ENCODE data around the gene OR52A1.
"Not testable (repeated sequence)": the region's sequence is repeated elsewhere in the genome, so short reads cannot be mapped to it uniquely, and the experiment has no call there.

Gene OR52A1

DNA sequence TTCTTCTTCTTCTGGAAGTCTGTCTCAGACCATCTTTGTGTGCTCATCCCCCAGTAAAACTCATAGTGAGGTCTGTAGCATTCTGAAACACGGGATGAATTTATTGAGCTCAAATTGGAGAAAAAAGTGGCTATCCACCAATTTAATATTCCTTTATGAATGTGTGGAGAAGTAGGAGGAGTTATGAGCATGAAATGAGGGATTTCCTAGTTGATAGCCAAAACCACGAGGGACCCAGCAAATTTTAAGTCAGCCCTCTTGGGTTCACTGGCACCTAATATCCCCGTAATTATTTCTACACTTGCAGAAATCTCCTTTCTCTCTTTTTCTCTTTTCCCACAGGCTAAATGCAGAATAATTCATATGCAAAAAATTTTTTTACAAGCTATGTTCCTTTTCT is at the start of gene OR52A1:
TSS of gene OR52A1 (minus strand) at position 101 of the 400 bp plus-strand sequence. CDS start 2,388 bp downstream, outside the sequence.
- no peak for DNase-seq (ENCODE audit: low read depth, low spot score)

DNA sequence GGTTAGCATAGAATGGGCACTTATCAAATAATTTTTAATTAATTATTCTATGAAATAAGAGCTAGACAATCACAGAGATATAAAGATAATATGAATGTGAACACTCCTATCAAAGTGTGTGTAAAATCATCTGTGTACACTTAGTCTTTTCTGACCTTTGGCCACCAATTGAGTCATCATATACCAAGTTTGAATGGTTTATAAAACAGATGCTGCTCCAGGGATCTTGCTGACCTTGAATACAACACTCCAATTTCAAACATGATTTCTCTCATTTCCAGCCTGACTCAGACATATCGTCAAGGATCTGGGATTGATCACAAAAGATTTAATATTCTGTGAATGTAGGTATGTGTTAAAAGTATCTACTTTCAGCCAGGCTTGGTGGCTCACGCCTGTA is 48.8 kb upstream of the OR52A1 start:
- no peak for DNase-seq (ENCODE audit: low read depth, low spot score)

DNA sequence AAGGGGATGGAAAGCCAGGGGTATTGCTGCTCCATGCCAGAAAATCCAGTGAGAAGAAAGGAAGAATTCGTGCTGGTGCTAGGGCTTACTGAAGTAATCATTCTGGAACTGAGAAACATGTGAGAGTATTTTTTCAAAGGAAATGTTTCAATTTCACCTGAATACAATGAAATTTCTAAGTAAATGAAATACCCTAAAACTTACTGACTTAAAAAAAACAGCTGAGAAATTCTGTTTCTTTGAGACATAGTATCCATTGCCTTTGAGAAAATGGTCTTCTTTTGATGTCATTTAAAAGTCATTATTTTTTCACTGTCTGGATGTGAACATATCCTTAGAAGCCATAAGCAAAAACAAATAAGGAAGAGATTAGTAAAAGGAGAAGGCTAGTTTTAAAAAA is 46.0 kb upstream of the OR52A1 start, which contains the start of gene OR51V1:
TSS of gene OR51V1 (minus strand) at position 101 of the 400 bp plus-strand sequence. CDS start at position 101, 0 bp downstream.
- DNase-seq (ENCODE audit: low read depth, low spot score) = no peak

DNA sequence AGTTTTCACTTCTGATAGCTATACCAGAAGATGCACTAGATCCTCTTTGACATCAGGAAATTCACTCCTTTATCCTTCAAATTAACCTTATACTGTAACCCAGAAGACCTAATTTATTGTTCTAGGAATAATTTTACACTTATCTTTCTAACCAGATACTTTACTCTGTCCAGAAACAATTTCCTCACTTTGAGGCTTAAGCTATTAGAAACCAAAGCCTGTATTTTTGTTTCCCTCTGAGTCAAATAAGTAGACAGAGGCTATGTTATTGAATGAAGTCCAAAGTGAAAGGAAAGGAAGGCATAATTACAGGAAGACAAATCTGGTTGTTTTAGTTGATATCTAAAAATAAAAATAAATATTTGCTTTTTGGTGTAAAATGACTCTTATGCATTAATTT is 43.7 kb upstream of the OR52A1 start:
- DNase-seq (ENCODE audit: low read depth, low spot score) = no peak

DNA sequence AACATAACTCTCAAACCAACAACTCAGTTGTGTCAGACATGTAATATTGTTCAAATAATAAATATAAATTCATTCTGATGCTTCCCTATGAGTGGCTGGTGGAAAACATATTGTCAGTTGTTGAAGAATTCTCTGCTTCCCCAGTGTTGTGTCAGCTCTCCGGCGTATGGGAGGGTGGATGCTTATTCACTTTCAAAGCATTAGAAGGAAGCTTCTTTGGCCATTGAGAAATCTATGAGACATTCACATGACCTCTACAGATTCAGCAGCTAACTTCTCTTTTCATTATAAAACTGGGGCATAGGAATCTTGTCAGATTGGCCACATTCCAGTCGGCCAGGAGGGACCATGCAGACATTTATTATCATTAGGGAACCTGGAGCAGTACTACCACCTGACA is 43.0 kb upstream of the OR52A1 start:
- DNase-seq (ENCODE audit: low read depth, low spot score) = no peak

DNA sequence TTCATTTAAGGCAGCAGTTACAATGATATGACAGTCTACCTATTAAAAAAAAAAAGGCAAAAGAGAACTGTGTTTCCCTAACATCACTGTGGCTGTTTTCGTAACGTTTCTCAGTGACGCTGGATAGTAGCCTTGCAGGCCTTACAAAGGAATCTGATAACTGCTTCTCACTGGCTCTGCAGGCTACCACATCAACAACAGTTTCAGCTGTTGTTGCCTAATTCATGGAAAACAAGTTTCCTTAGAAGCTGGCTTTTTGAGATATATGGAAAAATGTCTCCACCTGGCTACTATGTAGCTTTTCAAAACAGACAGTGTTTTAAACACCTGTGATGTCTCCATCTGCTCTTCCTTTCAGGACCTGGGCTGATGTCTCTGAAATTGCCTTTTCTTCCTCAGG is 42.2 kb upstream of the OR52A1 start:
- no peak for DNase-seq (ENCODE audit: low read depth, low spot score)

DNA sequence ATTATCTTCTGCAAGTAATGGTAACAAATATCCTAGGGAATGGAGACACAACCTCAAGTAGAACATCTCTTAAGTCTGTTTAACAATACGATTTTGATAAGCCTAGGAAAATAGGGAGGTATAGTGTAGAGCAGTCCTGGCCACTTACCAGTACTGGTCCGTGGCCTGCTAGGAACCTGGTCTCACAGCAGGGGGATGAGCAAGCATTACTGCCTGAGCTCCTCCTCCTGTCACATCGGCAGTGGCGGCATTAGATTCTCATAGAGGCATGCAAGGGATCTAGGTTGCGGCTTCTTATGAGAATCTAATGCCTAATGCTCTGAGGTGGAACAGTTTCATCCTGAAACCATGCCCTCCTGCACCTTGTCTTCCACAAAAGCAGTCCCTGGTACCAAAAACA is 41.5 kb upstream of the OR52A1 start:
- DNase-seq (ENCODE audit: low read depth, low spot score) = peak; percentile 13

DNA sequence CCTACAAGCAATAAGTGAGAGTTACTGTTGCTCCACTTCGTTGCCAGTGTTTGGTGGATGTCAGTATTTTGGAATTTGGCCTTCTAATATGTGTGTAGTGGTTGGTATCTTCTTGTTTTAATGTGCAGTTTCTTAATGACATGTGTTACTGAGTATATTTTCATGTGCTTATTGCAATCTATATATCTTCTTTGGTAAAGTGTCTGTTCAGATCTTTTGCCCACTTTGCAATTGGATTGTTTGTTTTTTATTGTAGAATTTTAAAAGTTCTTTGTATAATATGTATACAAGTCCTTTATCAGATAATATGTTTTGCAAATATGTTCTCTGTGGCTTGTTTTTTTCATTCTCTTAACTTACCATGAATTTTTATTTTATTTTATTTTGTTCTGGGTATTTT is 38.2 kb upstream of the OR52A1 start:
- no peak for DNase-seq (ENCODE audit: low read depth, low spot score)

DNA sequence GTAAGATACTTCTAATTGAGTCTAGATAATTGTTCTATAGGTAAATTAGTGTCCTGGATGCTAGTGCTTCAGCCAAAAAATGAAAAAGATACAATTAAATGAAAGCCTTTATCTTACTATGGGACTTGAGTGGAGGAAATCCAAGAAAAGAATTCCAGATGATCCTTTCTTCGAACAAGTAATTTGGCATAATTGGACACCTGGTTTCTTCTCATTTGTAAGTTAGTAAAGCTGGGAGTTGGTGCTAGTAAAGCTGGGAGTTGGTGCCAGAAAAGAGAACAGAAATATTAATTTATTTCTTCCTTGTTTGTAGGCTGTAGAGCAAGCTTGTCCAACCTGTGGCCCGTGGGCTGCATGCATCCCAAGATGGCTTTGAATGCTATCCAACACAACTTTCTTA is 33.6 kb upstream of the OR52A1 start:
- DNase-seq (ENCODE audit: low read depth, low spot score) = no peak

DNA sequence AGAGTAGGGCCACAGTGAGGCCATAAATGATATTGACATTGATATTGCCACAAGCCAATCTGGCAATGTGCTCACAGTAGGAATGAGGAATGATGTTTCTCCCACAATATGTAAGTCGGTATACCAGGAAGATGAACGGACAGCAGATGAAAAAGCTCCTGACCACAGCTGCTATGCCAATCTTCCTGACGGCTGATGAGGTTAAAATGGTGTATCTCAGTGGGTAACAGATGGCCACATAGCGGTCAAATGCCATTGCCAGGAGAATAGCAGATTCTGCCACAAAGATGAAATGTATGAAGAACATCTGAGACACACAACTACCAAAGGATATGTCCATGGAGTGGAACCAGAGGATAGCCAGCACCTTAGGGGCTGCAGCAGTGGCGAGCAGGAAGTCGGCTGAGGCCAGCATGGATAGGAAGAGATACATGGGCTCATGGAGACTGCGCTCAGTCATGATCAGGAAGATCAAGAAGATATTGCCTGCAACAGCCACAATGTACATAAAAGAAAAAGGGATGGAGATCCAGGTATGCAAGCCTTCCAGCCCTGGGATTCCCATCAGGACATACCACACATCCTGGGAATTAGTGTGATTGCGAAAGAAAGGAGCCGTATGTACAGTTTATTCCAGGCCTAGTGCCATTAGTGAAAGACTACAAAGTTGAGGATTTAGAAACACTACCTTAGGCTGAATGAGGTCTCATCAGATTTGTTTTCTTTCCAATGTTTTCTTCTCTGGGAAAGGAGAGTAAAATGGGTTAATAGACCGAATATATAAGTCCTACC is 23.7 kb upstream of the OR52A1 start:
- DNase-seq (ENCODE audit: low read depth, low spot score) = no peak

DNA sequence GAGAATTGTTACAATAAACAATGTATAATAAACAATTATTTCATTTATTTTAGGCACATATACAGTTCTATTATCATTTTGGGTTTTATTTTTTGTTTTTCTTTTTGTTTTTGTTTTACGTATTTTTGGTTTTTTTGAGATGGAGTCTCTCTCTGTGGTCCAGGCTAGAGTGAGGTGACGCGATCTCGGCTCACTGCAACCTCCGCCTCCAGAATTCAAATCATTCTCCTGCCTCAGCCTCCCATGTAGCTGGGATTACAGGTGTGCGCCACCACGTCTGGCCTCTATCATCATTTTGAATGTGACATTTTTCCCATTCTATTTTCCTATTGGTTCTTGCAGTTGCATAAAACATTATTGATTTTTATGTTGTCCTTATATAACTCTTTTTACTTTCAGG is 20.4 kb upstream of the OR52A1 start:
- DNase-seq (ENCODE audit: low read depth, low spot score) = no peak

DNA sequence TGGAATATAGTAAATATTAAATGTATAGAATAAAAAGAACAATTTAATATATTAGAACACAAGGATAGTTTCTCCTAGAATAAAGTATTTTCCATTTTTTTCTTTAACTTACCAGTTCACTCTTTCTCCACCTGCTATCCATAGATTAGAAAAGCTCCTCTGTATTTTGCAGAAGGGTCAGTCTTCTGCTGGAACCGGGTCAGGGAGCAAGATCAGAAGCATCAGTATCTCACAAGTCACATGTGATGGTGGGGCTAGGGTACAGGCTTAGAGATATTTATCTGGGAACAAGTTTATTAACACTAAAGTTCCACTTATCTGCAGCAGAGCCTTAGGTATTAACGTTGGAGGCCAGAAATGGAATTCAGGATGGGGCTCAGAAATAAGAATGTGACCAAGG is 17.3 kb upstream of the OR52A1 start:
- DNase-seq (ENCODE audit: low read depth, low spot score) = no peak

DNA sequence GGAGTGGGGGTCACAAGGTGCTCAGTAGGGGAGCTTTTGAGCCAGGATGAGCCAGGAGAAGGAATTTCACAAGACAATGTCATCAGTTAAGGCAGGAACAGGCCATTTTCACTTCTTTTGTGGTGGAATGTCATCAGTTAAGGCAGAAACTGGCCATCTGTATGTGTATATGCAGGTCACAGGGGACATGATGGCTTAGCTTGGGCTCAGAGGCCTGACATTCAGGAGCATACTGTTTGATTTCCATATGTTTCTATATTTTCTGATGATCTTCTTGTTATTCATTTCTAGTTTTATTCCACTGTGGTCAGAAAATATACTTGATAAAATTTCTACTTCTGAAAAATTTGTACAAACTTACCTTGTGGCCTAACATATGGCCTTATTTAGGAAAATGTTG is 11.3 kb upstream of the OR52A1 start:
- DNase-seq (ENCODE audit: low read depth, low spot score) = not testable (repeated sequence)

DNA sequence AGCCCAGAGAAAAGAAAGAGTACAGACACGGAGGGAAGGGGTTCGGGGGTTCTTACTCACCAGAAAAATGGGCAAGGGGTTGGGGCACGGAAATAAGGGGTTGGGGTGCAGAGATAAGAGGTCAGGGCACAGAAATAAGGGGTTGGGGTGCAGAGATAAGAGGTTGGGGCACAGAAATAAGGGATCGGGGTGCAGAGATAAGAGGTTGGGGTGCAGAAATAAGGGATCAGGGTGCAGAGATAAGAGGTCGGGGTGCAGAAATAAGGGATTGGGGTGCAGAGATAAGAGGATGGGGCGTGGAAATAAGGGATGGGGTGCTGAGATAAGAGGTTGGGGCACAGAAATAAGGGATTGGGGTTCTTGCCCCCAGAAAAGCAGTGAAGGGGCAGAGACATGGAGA is 10.2 kb upstream of the OR52A1 start:
- DNase-seq (ENCODE audit: low read depth, low spot score) = not testable (repeated sequence)

DNA sequence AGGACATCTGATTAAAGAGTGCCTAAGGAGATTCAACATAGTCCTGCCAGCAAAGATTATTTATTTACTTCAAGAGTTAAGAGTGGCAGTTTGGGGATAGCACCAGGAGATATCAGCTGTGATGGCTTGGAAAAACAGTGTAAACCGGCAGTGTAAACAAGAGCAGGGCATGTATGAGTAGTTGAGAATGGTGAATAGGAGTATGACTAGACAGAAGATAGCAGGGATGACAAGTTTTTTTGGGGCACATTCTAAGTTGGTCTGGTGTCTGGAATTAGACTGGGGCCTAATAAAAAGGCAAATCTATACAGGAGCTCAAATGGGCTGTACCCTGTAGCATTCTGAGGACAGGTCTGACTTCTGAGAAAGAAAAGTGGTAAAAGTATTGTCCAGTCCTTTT is 6.5 kb upstream of the OR52A1 start:
- not testable (repeated sequence) for DNase-seq (ENCODE audit: low read depth, low spot score)

DNA sequence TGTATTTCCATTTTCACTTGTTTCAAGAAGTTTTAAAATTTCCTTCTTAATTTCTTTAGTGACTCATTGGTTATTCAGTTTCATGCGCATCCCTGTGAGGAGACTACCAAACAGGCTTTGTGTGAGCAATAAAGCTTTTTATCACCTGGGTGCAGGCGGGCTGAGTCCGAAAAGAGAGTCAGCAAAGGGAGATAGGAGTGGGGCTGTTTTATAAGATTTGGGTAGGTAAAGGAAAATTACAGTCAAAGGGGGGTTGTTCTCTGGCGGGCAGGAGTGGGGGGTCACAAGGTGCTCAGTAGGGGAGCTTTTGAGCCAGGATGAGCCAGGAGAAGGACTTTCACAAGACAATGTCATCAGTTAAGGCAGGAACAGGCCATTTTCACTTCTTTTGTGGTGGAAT is 5.7 kb upstream of the OR52A1 start:
- DNase-seq (ENCODE audit: low read depth, low spot score) = not testable (repeated sequence)

DNA sequence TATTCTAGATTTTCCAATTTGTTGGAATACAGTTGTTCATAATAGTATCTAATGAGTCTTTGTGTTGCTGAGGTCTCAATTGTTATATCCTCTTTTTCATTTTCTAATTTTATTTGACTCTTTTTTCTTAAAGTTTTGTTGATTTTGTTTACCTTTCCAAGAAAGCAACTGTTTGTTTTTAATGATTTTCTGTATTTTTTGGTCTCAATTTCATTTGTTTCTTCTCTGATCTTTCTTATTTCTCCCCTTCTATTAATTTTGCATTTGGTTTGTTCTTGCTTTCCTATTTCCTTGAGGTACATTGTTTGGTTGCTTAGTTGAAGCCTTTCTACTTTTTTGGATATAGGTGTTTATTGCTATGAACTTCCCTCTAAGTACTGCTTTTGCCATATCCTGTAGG is 5.2 kb upstream of the OR52A1 start:
- no peak for DNase-seq (ENCODE audit: low read depth, low spot score)

DNA sequence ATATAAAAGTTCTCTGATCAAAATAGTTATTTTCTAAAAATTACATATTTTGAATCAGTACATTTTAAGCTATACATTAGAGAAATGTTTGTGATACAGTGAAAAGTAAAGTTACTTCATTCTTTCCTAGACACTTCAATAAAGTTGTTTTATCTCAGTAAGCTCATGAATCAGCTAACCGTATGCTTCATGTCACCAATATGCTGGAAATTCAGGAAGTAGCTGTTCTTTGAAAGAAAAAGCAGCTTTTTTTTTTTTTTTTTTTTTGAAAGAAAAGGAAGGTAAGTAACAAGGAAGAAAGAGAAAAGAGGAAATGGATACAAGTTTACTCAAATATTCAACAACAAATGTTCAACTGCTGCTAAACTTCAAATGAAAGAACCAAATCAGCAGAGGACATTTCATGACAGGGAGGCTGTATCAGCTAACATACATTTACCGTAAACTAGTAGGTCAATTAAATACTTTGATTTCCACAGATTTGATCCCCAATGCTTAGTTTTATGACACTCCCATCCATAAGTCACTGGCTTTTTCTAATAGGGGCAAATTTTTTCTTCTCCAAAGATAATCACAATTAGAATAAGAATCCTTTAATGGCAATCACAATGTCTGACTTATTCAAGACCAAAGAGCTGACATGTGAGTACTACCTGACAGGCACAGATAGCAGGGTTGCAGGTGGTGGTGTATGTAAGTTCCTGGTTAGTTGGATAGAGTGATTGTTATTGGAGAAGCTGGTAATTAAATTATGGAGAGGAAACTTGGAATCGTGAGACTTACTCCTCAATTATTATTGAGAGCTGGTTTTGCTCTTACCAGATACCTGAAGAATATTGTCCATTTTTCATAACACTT is 754 bp downstream of the OR52A1 start:
- DNase-seq (ENCODE audit: low read depth, low spot score) = no peak

DNA sequence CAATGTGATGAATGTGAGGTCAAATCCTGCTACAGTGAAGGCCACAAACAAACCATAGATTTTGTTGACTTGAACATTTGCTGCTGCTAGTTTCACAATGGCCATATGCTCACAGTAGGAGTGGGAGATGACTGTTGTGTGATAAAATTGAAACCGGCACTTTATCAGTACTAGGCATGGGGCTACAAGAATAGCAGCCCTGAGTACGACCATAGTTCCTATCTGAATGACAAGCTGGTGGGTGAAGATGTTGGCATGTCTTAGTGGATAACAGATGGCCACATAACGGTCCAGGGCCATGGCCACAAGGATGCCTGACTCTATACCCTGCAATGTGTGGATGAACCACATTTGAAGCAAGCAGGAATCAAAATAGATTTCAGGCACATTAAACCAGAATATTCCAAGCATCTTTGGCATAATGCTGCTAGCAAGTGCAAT is 2.8 kb downstream of the OR52A1 start:
- no peak for DNase-seq (ENCODE audit: low read depth, low spot score)

DNA sequence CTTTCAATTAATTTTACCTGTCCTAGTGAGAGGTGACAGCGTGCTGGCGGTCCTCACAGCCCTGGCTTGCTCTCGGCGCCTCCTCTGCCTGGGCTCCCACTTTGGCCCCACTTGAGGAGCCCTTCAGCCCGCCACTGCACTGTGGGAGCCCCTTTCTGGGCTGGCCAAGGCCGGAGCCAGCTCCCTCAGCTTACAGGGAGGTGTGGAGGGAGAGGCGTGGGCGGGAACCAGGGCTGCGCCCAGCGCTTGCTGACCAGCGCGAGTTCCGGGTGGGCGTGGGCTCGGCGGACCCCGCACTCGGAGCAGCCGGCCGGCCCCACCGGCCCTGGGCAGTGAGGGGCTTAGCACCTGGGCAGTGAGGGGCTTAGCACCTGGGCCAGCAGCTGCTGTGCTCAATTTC is 10.4 kb downstream of the OR52A1 start:
- not testable (repeated sequence) for DNase-seq (ENCODE audit: low read depth, low spot score)

DNA sequence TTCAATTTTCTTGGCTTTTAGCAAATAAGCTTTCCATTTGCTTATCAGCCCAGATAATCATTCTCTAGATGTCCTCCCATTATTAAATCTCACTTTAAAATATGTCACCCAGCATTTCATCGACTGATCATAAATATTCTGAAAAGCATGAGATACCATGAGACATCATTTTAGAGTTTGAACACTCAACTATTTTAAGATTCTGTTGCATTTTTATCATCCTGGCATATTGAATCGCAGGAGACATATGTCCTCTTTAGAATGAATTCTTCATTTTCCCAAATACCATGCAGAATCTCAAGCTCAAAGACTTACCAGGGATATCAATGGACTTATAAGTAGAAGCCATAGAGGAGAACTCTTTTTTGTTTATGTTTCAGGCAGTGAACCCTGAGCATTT is 16.6 kb downstream of the OR52A1 start, which contains the start of gene OR52A5:
TSS of gene OR52A5 (minus strand) at position 361 of the 400 bp plus-strand sequence. CDS start 5,714 bp downstream, outside the sequence.
- DNase-seq (ENCODE audit: low read depth, low spot score) = no peak

DNA sequence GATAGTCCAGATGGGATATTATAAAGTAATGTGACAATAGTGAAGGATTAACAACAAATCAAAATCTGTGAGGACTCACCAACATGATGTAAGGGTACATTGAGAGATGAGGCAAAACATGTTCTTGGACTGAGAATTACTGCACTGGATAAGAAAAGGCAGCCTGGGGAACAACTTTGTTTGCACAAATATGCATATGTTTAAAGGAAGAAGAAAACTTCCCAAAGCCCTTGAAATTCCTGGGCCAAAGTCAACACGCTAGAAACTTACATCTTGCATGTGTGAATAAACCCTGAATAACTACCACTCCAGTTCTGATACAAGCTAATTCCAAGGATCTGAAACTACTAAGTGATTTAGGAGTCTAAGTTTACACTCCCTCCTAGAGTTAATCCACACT is 17.5 kb downstream of the OR52A1 start:
- no peak for DNase-seq (ENCODE audit: low read depth, low spot score)

DNA sequence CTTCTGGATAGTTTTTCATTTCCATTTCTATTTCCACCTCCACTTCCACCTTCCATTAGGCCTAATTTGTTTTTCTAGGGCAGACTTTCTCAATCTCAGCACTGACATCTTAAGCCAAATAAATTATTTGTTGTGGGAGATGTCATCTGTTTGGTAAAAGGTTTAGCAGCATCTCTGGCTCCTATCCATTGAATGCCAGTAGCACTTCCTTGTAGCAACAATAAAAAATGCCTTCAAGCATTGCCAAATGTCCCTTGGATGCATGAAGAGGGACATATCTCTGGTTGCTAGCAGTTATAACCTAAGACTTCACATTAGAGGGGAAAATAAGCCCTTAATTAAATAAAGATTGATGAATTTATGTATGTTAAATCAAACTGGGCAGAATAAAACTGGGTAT is 18.3 kb downstream of the OR52A1 start:
- no peak for DNase-seq (ENCODE audit: low read depth, low spot score)
